IMR-90 (cell line): ENCODE measurements around the gene MPP7. TPM values are rescaled to one million over a fixed set of nuclear protein-coding genes. Genes with fewer than 3 reads are reported as not detected.

ENCODE experiments used
- ATAC-seq: fragments of 200-7000 bp; cut with Tn5 transposase; 2 replicates; pipeline ENCODE4 v1.9.1; 2020; ENCODE audit warnings: low read depth, mild to moderate bottlenecking, moderate library complexity
- BruUV-seq: library from RNA; stranded (reverse); fragments of 400-500 nt; replicated peaks from 2 replicates; lab custom pipeline; 2021; lab: Mats Ljungman, UMichigan
- CTCF ChIA-PET: fragments of 300-600 bp; formaldehyde crosslinking; extraction: SDS; loops from one replicate; lab custom pipeline; 2021; ENCODE audit warnings: antibody characterized with exemption; lab: Yijun Ruan, JAX
- POLR2A ChIA-PET: fragments of 300-600 bp; sonication (Branson Sonifier 250); formaldehyde crosslinking; loops from one replicate; lab custom pipeline; 2022; ENCODE audit warnings: antibody characterized with exemption; ENCODE audit not compliant: unreplicated experiment; lab: Charles Lee
- DNase-seq: peaks from one replicate; pipeline ENCODE4 v3.0.0; 2013
- H2AFZ ChIP-seq: replicated peaks from 2 replicates; pipeline ENCODE3; 2013; ENCODE audit warnings: low read length, mild to moderate bottlenecking; ENCODE audit not compliant: poor library complexity
- H2AK5ac ChIP-seq: 2 replicates; pipeline ENCODE4 v1.6.1; 2013; ENCODE audit warnings: low read depth, low read length, inconsistent platforms
- H2AK9ac ChIP-seq: replicated peaks from 2 replicates; pipeline ENCODE3; 2013; ENCODE audit warnings: mild to moderate bottlenecking, low read depth, low read length, moderate library complexity; ENCODE audit not compliant: poor library complexity
- H2BK120ac ChIP-seq: 2 replicates; pipeline ENCODE4 v1.6.1; 2013; ENCODE audit warnings: low read depth, low read length, inconsistent platforms
- H2BK15ac ChIP-seq: 3 replicates; pipeline ENCODE4 v1.6.1; 2013; ENCODE audit warnings: low read depth, low read length, inconsistent platforms
- H2BK20ac ChIP-seq: 2 replicates; pipeline ENCODE4 v1.6.1; 2013; ENCODE audit warnings: low read depth, mild to moderate bottlenecking, inconsistent platforms, low read length, moderate library complexity
- H2BK5ac ChIP-seq: 2 replicates; pipeline ENCODE4 v1.6.1; 2013; ENCODE audit warnings: mild to moderate bottlenecking, low read depth, low read length, inconsistent platforms; ENCODE audit not compliant: poor library complexity, severe bottlenecking
- H3K14ac ChIP-seq: replicated peaks from 2 replicates; pipeline ENCODE4 v1.6.1; 2013; ENCODE audit warnings: low read depth, low read length, inconsistent platforms
- H3K18ac ChIP-seq: 2 replicates; pipeline ENCODE4 v1.6.1; 2013; ENCODE audit warnings: low read depth, low read length, control low read depth
- H3K23ac ChIP-seq: 2 replicates; pipeline ENCODE4 v1.6.1; 2013; ENCODE audit warnings: low read depth, low read length, inconsistent platforms
- H3K27ac ChIP-seq: 2 replicates; pipeline ENCODE4 v1.5.1; 2013; ENCODE audit warnings: mild to moderate bottlenecking, control low read depth, low read length; ENCODE audit not compliant: insufficient read depth
- H3K27me3 ChIP-seq: 2 replicates; pipeline ENCODE4 v1.6.1; 2013; ENCODE audit warnings: low read length; ENCODE audit not compliant: control insufficient read depth, insufficient read depth
- H3K36me3 ChIP-seq: 2 replicates; pipeline ENCODE4 v1.6.1; 2013; ENCODE audit warnings: low read length, mixed read lengths; ENCODE audit not compliant: control insufficient read depth, insufficient read depth
- H3K4ac ChIP-seq: 2 replicates; pipeline ENCODE4 v1.6.1; 2013; ENCODE audit warnings: low read depth, low read length, inconsistent platforms
- H3K4me1 ChIP-seq: 2 replicates; pipeline ENCODE4 v1.6.1; 2013; ENCODE audit warnings: low read length, mixed read lengths; ENCODE audit not compliant: control insufficient read depth, insufficient read depth
- H3K4me2 ChIP-seq: 2 replicates; pipeline ENCODE4 v1.6.1; 2013; ENCODE audit warnings: low read depth, mild to moderate bottlenecking, control low read depth, low read length, moderate library complexity
- H3K4me3 ChIP-seq: 2 replicates; pipeline ENCODE4 v1.5.1; 2013; ENCODE audit warnings: low read depth, mild to moderate bottlenecking, control low read depth, low read length, moderate library complexity; ENCODE audit not compliant: insufficient read depth
- H3K56ac ChIP-seq: 2 replicates; pipeline ENCODE4 v1.6.1; 2013; ENCODE audit warnings: low read length, inconsistent platforms; ENCODE audit not compliant: insufficient read depth; ENCODE audit errors: extremely low read depth
- H3K79me1 ChIP-seq, 2 experiments: 2 replicates each; pipeline ENCODE4 v1.6.1; 2013; ENCODE audit warnings: low read length in 2 of 2, inconsistent platforms in 1 of 2, low read depth in 1 of 2
- H3K9ac ChIP-seq: 2 replicates; pipeline ENCODE4 v1.6.1; 2013; ENCODE audit warnings: low read depth, low read length, control low read depth
- H3K9me1 ChIP-seq: 2 replicates; pipeline ENCODE4 v1.6.1; 2013; ENCODE audit warnings: low read length, inconsistent platforms; ENCODE audit not compliant: insufficient read depth
- H3K9me3 ChIP-seq: 2 replicates; pipeline ENCODE4 v1.6.1; 2013; ENCODE audit warnings: low read length; ENCODE audit not compliant: control insufficient read depth, insufficient read depth
- H4K20me1 ChIP-seq: 2 replicates; pipeline ENCODE4 v1.6.1; 2013; ENCODE audit warnings: low read length, inconsistent platforms; ENCODE audit not compliant: insufficient read depth
- H4K5ac ChIP-seq: 2 replicates; pipeline ENCODE4 v1.6.1; 2013; ENCODE audit warnings: mild to moderate bottlenecking, low read depth, low read length, control low read depth
- H4K8ac ChIP-seq, 2 experiments: 2 replicates each; pipeline ENCODE4 v1.6.1; 2013; ENCODE audit warnings: low read depth in 2 of 2, low read length in 2 of 2, control low read depth in 1 of 2, inconsistent platforms in 1 of 2
- H4K91ac ChIP-seq: 2 replicates; pipeline ENCODE4 v1.6.1; 2013; ENCODE audit warnings: low read depth, low read length, inconsistent platforms; ENCODE audit not compliant: insufficient read depth
- CEBPB ChIP-seq: IDR thresholded peaks from 2 replicates; pipeline ENCODE4 v1.6.1; 2012; ENCODE audit warnings: low read depth, low read length, improper control_type of control experiment
- CTCF ChIP-seq: conservative IDR thresholded peaks from 2 replicates; pipeline ENCODE4 v1.5.1; 2012; ENCODE audit warnings: mild to moderate bottlenecking, low read depth, low read length, improper control_type of control experiment
- ELK1 ChIP-seq: fragments of 150-350 bp; IDR thresholded peaks from 2 replicates; pipeline ENCODE4 v1.6.1; 2016; ENCODE audit warnings: low read depth, mild to moderate bottlenecking, low read length, moderate library complexity, borderline replicate concordance
- FOS ChIP-seq: fragments of 150-350 bp; IDR thresholded peaks from 2 replicates; pipeline ENCODE4 v1.6.1; 2016; ENCODE audit warnings: low read depth, low read length
- MAFK ChIP-seq: IDR thresholded peaks from 2 replicates; pipeline ENCODE4 v1.6.1; 2012; ENCODE audit warnings: low read depth, low read length, improper control_type of control experiment
- MXI1 ChIP-seq: IDR thresholded peaks from 2 replicates; pipeline ENCODE4 v1.6.1; 2012; ENCODE audit warnings: low read depth, mild to moderate bottlenecking, low read length, moderate library complexity, borderline replicate concordance
- RFX5 ChIP-seq: IDR thresholded peaks from 2 replicates; pipeline ENCODE4 v1.8.0; 2012; ENCODE audit warnings: low read depth, mild to moderate bottlenecking, low read length, moderate library complexity
- WGBS, 2 experiments: methylation state at CpG; one replicate each; pipeline versions ENCODE4 v1.1.5 to v1.1.7; 2013; ENCODE audit warnings: missing lambda C conversion rate in 2 of 2; ENCODE audit not compliant: insufficient read length in 1 of 2; ENCODE audit errors: extremely low coverage in 2 of 2; 5-methylcytosine and 5-hydroxymethylcytosine counted together
- dilution Hi-C: fragments of 300-500 bp; cut with HindIII; formaldehyde crosslinking; loops from one replicate; pipeline ENCODE4 v1.14.3; 2018; ENCODE audit warnings: low sequenced_read_pairs; ENCODE audit not compliant: unreplicated experiment
- in situ Hi-C: fragments of 300-500 bp; cut with MboI; formaldehyde crosslinking; loops from 3 replicates; pipeline ENCODE4 v1.14.3; 2019; ENCODE audit warnings: low sequenced_read_pairs, inconsistent platforms, mixed read lengths
- intact Hi-C: fragments of 100-400 bp; cut with micrococcal nuclease; formaldehyde crosslinking; loops from 2 replicates; pipeline ENCODE4 v1.10.0; 2022
- polyA plus RNA-seq, 3 experiments: library from polyadenylated mRNA; depleted of rRNA; stranded (reverse); fragments of >200 nt; gene quantifications; 2 replicates each; pipeline ENCODE4 v1.2.3, GENCODE V29; 2012; ENCODE audit warnings: low replicate concordance in 1 of 3
- total RNA-seq: library from RNA; depleted of rRNA; stranded (reverse); fragments of >200 nt; gene quantifications from 2 replicates; pipeline ENCODE4 v1.2.3, GENCODE V29; 2012

Gene MPP7
- total and polyA plus RNA-seq, 2 of the 4 experiments (the other 2 are of a cell fraction) = 0.39 to 1.4 TPM

GRCh38 chr10:28327491-28327880, 24.6 kb upstream of the MPP7 start:
- Histone ChIP-seq H3K4ac (peak overlapping the region; percentile 5; the same call in 1 of the 2 replicates), H4K20me1 (no peaks in the 10 kb centered on the region), H2AK9ac (no peak overlapping the region), H2BK5ac (peak overlapping the region; percentile 86), H4K91ac (no peak overlapping the region), H3K9me3 (no peaks in the 10 kb centered on the region), H3K27me3 (no peaks in the 10 kb centered on the region), H2BK20ac (peak overlapping the region; percentile 89; the same call in 1 of the 2 replicates), H3K27ac (no peak overlapping the region), H3K4me3 (no peak overlapping the region), H4K8ac (peak overlapping the region in 1 of 2 experiments; percentile 15; a peak in 2 of 4 replicates), H3K56ac (no peak overlapping the region), H3K18ac (peak overlapping the region; percentile 98; the same call in 1 of the 2 replicates), H2AFZ (no peak overlapping the region), H3K4me1 (peaks cover 10% of the 10 kb centered on the region), H4K5ac (peak overlapping the region; percentile 98; the same call in 1 of the 2 replicates), H3K36me3 (no peaks in the 10 kb centered on the region), H2BK120ac (peak overlapping the region; percentile 88; the same call in 1 of the 2 replicates), H2BK15ac (0 out of 3 replicates have a peak overlapping the region, but pooled peaks have one; percentile 24), H3K79me1 (no peaks in the 10 kb centered on the region), H3K4me2 (peak overlapping the region; percentile 41; the same call in 1 of the 2 replicates), H3K23ac (peak overlapping the region; percentile 94; the same call in 1 of the 2 replicates), H3K9me1 (peaks cover 3% of the 10 kb centered on the region; the same call in 1 of the 2 replicates), H2AK5ac (no peak overlapping the region), H3K9ac (no peak overlapping the region), H3K14ac (peak overlapping the region; percentile 6; the same call in 1 of the 2 replicates)
- WGBS, 2 experiments = 42% methylated on average over 2 of the region's 3 CpGs; no CpG with 5 or more reads in 1 of the 2 experiments
- BruUV-seq = no TSS peak
- ATAC-seq = no peak
- POLR2A ChIA-PET = no interaction called here
- TF ChIP-seq RFX5 (no peak), MAFK (no peak), ELK1 (no peak), CEBPB (no peak), CTCF (no peak), FOS (no peak), MXI1 (no peak)
- dilution Hi-C loops (no loop called here), in situ Hi-C loops (no loop called here), intact Hi-C loops (no loop called here)
- CTCF ChIA-PET = interaction anchor here (0.8 kb wide), 1 partner anchor 8 kb away, joined by 5 read pairs; no protein-coding TSS in a partner anchor
- DNase-seq = peak; percentile 65
